ENCODE results near the gene RELN.
"Not testable (repeated sequence)": the region's sequence is repeated elsewhere in the genome, so short reads cannot be mapped to it uniquely, and the experiment has no call there.

The RELN gene

DNA sequence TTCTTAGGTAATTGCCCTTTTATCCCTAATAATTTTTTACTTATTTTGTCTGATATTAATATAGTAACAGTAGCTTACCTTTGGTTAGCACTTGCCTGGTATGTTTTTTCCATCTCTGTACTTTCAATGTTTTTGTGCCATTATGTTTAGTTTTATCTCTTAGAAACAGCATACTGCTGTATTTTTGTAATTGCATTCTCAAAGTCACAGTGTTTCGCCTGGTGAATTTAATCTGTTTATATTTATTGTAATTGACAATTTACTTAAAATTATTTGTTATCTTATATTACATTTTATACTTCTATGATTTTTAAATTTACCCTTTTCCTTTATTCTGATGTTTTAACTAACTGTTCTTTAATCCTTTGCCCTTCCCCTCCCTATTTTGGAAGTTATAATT, 166.4 kb downstream of the RELN start:
- Histone ChIP-seq H3K79me2 (ENCODE audit: control insufficient read depth, insufficient read depth, low read length, poor library complexity) (no peaks in the 10 kb centered on the region), H2BK5ac (ENCODE audit: low read depth, low read length, poor library complexity) (no peak overlapping the region), H3K4me2 (ENCODE audit: low read length) (no peak overlapping the region), H2BK12ac (ENCODE audit: low read length) (no peak overlapping the region), H3K9me3 (ENCODE audit: insufficient read depth, low read depth, low read length) (no peaks in the 10 kb centered on the region), H3K27ac (ENCODE audit: low read depth, low read length) (no peak overlapping the region), H3K36me3 (ENCODE audit: control insufficient read depth in 1 of 2, insufficient read depth in 2 of 2, low read length in 2 of 2) (no peaks in the 10 kb centered on the region), H3K27me3 (ENCODE audit: insufficient read depth, low read length) (no peaks in the 10 kb centered on the region), H3K9ac (ENCODE audit: low read length) (no peak overlapping the region), H2AFZ (ENCODE audit: insufficient read depth, low read length, poor library complexity) (no peak overlapping the region), H4K91ac (ENCODE audit: low read depth, low read length) (no peak overlapping the region), H3K4ac (ENCODE audit: low read depth, low read length) (no peak overlapping the region), H3K79me1 (ENCODE audit: low read length) (no peaks in the 10 kb centered on the region), H2BK120ac (ENCODE audit: insufficient read depth, low read length, poor library complexity) (no peak overlapping the region), H2AK5ac (ENCODE audit: low read length) (no peak overlapping the region), H3K23ac (ENCODE audit: low read length) (no peak overlapping the region), H4K12ac (ENCODE audit: low read depth, low read length) (no peak overlapping the region), H3K18ac (ENCODE audit: low read length) (no peak overlapping the region), H3K14ac (ENCODE audit: low read length) (no peak overlapping the region), H4K8ac (ENCODE audit: low read depth, low read length) (no peak overlapping the region), H3K4me1 (ENCODE audit: control insufficient read depth in 1 of 2, insufficient read depth in 2 of 2, low read length in 2 of 2) (no peaks in the 10 kb centered on the region), H3K4me3 (ENCODE audit: low read depth, low read length) (no peak overlapping the region)
- DNase-seq: no peak
- WGBS (ENCODE audit: extremely low coverage, insufficient coverage, insufficient read length): no CpG with 5 or more reads among the region's 1 CpG

DNA sequence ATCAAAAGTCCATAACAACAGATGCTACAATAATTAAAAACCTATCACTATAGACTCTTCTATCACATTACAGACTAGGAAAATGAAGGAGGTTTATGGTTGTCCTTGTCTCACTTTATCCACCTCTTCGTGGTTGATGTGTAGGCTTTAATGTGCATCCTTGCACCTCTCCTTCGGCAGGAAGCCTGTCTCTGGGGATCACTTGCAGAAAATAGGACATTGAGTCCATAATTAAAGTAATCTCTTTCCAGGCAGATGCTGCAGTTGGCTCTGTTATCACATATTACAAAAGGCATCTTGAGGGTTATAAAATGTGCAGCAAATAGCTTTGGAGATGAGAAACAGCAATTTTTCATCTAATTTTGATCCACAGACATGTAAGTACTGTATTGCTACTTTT, 168.4 kb downstream of the RELN start:
- H3K14ac ChIP-seq (ENCODE audit: low read length): no peak overlapping the region
- H3K27me3 ChIP-seq (ENCODE audit: insufficient read depth, low read length): no peaks in the 10 kb centered on the region
- H4K12ac ChIP-seq (ENCODE audit: low read depth, low read length): no peak overlapping the region
- H3K79me2 ChIP-seq (ENCODE audit: control insufficient read depth, insufficient read depth, low read length, poor library complexity): no peaks in the 10 kb centered on the region
- no peaks in the 10 kb centered on the region for H3K79me1 ChIP-seq (ENCODE audit: low read length)
- H3K36me3 ChIP-seq (ENCODE audit: control insufficient read depth in 1 of 2, insufficient read depth in 2 of 2, low read length in 2 of 2): no peaks in the 10 kb centered on the region
- no peaks in the 10 kb centered on the region for H3K4me1 ChIP-seq (ENCODE audit: control insufficient read depth in 1 of 2, insufficient read depth in 2 of 2, low read length in 2 of 2)
- H2AK5ac ChIP-seq (ENCODE audit: low read length): no peak overlapping the region
- H3K23ac ChIP-seq (ENCODE audit: low read length): no peak overlapping the region
- no peak overlapping the region for H4K91ac ChIP-seq (ENCODE audit: low read depth, low read length)
- no peak overlapping the region for H3K4me2 ChIP-seq (ENCODE audit: low read length)
- no peak overlapping the region for H3K9ac ChIP-seq (ENCODE audit: low read length)
- no peak overlapping the region for H3K18ac ChIP-seq (ENCODE audit: low read length)
- H2AFZ ChIP-seq (ENCODE audit: insufficient read depth, low read length, poor library complexity): no peak overlapping the region
- H4K8ac ChIP-seq (ENCODE audit: low read depth, low read length): no peak overlapping the region
- no peak overlapping the region for H3K4ac ChIP-seq (ENCODE audit: low read depth, low read length)
- H2BK120ac ChIP-seq (ENCODE audit: insufficient read depth, low read length, poor library complexity): no peak overlapping the region
- no peak overlapping the region for H2BK5ac ChIP-seq (ENCODE audit: low read depth, low read length, poor library complexity)
- WGBS (ENCODE audit: extremely low coverage, insufficient coverage, insufficient read length): no CpG with 5 or more reads among the region's 2 CpGs
- H3K9me3 ChIP-seq (ENCODE audit: insufficient read depth, low read depth, low read length): no peaks in the 10 kb centered on the region
- no peak overlapping the region for H3K27ac ChIP-seq (ENCODE audit: low read depth, low read length)
- no peak overlapping the region for H3K4me3 ChIP-seq (ENCODE audit: low read depth, low read length)
- no peak for DNase-seq
- H2BK12ac ChIP-seq (ENCODE audit: low read length): no peak overlapping the region

DNA sequence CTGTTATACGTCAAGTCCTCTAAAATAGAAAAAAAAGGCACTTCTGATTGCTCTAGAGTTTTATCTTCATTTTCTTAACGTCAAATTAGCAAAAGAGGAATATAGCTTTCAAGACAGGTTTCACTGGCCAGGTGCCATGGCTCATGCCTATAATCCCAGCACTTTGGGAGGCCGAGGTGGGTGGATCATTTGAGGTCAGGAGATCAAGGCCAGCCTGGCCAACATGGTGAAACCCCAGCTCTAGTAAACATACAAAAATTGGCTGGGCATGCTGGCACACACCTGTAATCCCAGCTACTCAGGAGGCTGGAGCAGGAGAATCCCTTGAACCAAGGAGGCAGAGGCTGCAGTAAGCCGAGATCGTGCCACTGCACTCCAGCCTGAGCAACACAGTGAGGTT, 173.5 kb downstream of the RELN start:
- H2AFZ ChIP-seq (ENCODE audit: insufficient read depth, low read length, poor library complexity); H2BK12ac ChIP-seq (ENCODE audit: low read length); H3K4me1 ChIP-seq (ENCODE audit: control insufficient read depth in 1 of 2, insufficient read depth in 2 of 2, low read length in 2 of 2); H3K4me2 ChIP-seq (ENCODE audit: low read length); H3K4me3 ChIP-seq (ENCODE audit: low read depth, low read length); H3K18ac ChIP-seq (ENCODE audit: low read length); H3K27ac ChIP-seq (ENCODE audit: low read depth, low read length); H3K14ac ChIP-seq (ENCODE audit: low read length); H3K23ac ChIP-seq (ENCODE audit: low read length); H3K4ac ChIP-seq (ENCODE audit: low read depth, low read length); H3K79me2 ChIP-seq (ENCODE audit: control insufficient read depth, insufficient read depth, low read length, poor library complexity); H3K9ac ChIP-seq (ENCODE audit: low read length); H2AK5ac ChIP-seq (ENCODE audit: low read length); H4K12ac ChIP-seq (ENCODE audit: low read depth, low read length); H2BK120ac ChIP-seq (ENCODE audit: insufficient read depth, low read length, poor library complexity); H2BK5ac ChIP-seq (ENCODE audit: low read depth, low read length, poor library complexity); H3K27me3 ChIP-seq (ENCODE audit: insufficient read depth, low read length); H3K79me1 ChIP-seq (ENCODE audit: low read length); H3K36me3 ChIP-seq (ENCODE audit: control insufficient read depth in 1 of 2, insufficient read depth in 2 of 2, low read length in 2 of 2); H4K91ac ChIP-seq (ENCODE audit: low read depth, low read length); DNase-seq; H3K9me3 ChIP-seq (ENCODE audit: insufficient read depth, low read depth, low read length); H4K8ac ChIP-seq (ENCODE audit: low read depth, low read length): not testable (repeated sequence)
- WGBS (ENCODE audit: extremely low coverage, insufficient coverage, insufficient read length): no CpG with 5 or more reads among the region's 5 CpGs

DNA sequence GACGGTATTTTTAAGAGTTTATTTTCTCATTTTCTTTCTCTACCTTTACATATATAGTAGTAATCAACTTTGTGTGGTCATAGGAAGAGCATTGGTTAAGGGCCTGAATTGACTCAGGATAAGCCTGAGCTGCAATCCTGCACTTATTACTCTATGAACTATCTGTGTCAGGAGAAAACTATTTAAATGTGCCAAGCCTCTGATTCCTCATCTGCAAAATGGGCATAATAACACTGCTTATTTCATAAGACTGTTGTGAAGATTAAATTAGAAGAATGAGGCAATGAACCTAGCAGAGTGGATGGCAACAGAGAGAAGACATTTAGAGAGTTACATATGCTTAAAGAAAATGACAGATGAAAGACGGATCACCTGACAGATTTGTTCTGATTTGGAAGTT, 175.5 kb downstream of the RELN start:
- no peak overlapping the region for H4K8ac ChIP-seq (ENCODE audit: low read depth, low read length)
- no peak overlapping the region for H2BK120ac ChIP-seq (ENCODE audit: insufficient read depth, low read length, poor library complexity)
- no peak overlapping the region for H3K9ac ChIP-seq (ENCODE audit: low read length)
- no peak overlapping the region for H3K14ac ChIP-seq (ENCODE audit: low read length)
- H4K91ac ChIP-seq (ENCODE audit: low read depth, low read length): no peak overlapping the region
- no peak overlapping the region for H3K27ac ChIP-seq (ENCODE audit: low read depth, low read length)
- H3K9me3 ChIP-seq (ENCODE audit: insufficient read depth, low read depth, low read length): no peaks in the 10 kb centered on the region
- no peak overlapping the region for H3K18ac ChIP-seq (ENCODE audit: low read length)
- no peak overlapping the region for H4K12ac ChIP-seq (ENCODE audit: low read depth, low read length)
- no peaks in the 10 kb centered on the region for H3K27me3 ChIP-seq (ENCODE audit: insufficient read depth, low read length)
- no peak overlapping the region for H3K4ac ChIP-seq (ENCODE audit: low read depth, low read length)
- no peaks in the 10 kb centered on the region for H3K79me2 ChIP-seq (ENCODE audit: control insufficient read depth, insufficient read depth, low read length, poor library complexity)
- no peak for DNase-seq
- H2BK5ac ChIP-seq (ENCODE audit: low read depth, low read length, poor library complexity): no peak overlapping the region
- H2AFZ ChIP-seq (ENCODE audit: insufficient read depth, low read length, poor library complexity): no peak overlapping the region
- H3K36me3 ChIP-seq (ENCODE audit: control insufficient read depth in 1 of 2, insufficient read depth in 2 of 2, low read length in 2 of 2): no peaks in the 10 kb centered on the region
- no peak overlapping the region for H3K23ac ChIP-seq (ENCODE audit: low read length)
- H3K79me1 ChIP-seq (ENCODE audit: low read length): no peaks in the 10 kb centered on the region
- H2BK12ac ChIP-seq (ENCODE audit: low read length): no peak overlapping the region
- H3K4me2 ChIP-seq (ENCODE audit: low read length): no peak overlapping the region
- H2AK5ac ChIP-seq (ENCODE audit: low read length): no peak overlapping the region
- WGBS (ENCODE audit: extremely low coverage, insufficient coverage, insufficient read length): 100% methylated on average over 1 of the region's 2 CpGs
- H3K4me3 ChIP-seq (ENCODE audit: low read depth, low read length): no peak overlapping the region
- no peaks in the 10 kb centered on the region for H3K4me1 ChIP-seq (ENCODE audit: control insufficient read depth in 1 of 2, insufficient read depth in 2 of 2, low read length in 2 of 2)
